ENCODE data around the gene DAPK2. TPM values are rescaled to one million over a fixed set of nuclear protein-coding genes. Genes with fewer than 3 reads are reported as not detected.
A peak's percentile ranks its signal among the peaks of the same experiment; 100 is the strongest.

The DAPK2 gene
- polyA plus RNA-seq, 1 of the 3 experiments (the other 2 are of a cell fraction): 1.4 TPM

DNA sequence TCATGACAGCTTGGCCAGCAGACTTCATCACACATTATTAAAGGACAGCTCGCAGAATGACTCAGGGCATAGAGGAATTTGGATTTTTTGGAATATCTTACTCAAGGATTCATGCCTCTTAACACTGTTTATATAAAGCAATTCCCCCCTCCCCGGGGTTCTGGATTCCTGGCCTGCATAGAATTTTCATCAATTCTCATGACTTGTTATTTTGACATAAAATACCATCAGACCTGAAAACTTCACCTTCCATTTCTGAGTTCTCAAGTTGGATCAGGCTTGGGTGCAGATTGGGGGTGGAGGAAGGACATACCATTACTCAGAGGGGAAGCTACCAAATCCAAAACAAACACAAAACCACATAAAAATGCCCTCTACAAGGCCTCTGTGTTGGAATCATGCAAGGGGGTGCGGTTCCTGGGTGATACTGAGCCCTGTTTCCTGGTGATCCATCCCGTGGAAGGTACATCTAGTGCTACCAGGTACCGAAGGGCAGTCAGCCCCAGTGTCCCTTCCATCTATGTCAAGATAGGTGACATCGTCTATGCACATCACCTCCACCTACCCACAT is 95.3 kb downstream of the DAPK2 start:
- H2AFZ ChIP-seq (ENCODE audit: low read depth): no peak overlapping the region
- no peaks in the 10 kb centered on the region for H3K9me3 ChIP-seq
- no peak overlapping the region for H3K4me3 ChIP-seq (ENCODE audit: low read depth in 2 of 2, low read length in 1 of 2)
- TF ChIP-seq TCF12 (IDR thresholded peaks at IDR 0.05): no peak
- TF ChIP-seq NFIC (IDR thresholded peaks at IDR 0.05; ENCODE audit: borderline replicate concordance): 0 out of 2 replicates have a peak, but pooled peaks have one; percentile 4
- TF ChIP-seq, protein P1, sequence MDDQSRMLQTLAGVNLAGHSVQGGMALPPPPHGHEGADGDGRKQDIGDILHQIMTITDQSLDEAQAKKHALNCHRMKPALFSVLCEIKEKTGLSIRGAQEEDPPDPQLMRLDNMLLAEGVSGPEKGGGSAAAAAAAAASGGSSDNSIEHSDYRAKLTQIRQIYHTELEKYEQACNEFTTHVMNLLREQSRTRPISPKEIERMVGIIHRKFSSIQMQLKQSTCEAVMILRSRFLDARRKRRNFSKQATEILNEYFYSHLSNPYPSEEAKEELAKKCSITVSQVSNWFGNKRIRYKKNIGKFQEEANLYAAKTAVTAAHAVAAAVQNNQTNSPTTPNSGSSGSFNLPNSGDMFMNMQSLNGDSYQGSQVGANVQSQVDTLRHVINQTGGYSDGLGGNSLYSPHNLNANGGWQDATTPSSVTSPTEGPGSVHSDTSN (IDR thresholded peaks at IDR 0.05): 0 out of 2 replicates have a peak, but pooled peaks have one; percentile 27
- CTCF ChIA-PET: interaction anchor here (1.5 kb wide), 2 partner anchors 95 to 116 kb away, joined by 4 read pairs; partner anchors contain the start of gene DAPK2
- no peak for DNase-seq
- no peaks in the 10 kb centered on the region for H3K27me3 ChIP-seq (ENCODE audit: insufficient read depth)
- no peak overlapping the region for H3K9ac ChIP-seq
- POLR2A ChIA-PET: no interaction called here
- no peaks in the 10 kb centered on the region for H3K9me2 ChIP-seq
- no peaks in the 10 kb centered on the region for H3K36me3 ChIP-seq (replicated peaks in 1 of 2; ENCODE audit: control insufficient read depth in 1 of 2, insufficient read depth in 2 of 2, low read length in 1 of 2)
- H3K79me2 ChIP-seq (ENCODE audit: insufficient read depth): no peaks in the 10 kb centered on the region
- H3K4me1 ChIP-seq (ENCODE audit: control insufficient read depth in 1 of 2, insufficient read depth in 2 of 2, low read depth in 1 of 2, low read length in 1 of 2): no peaks in the 10 kb centered on the region
- H3F3A ChIP-seq (replicated peaks; ENCODE audit: insufficient read depth): peaks cover 24% of the 10 kb centered on the region
- H3K4me2 ChIP-seq: peak overlapping the region; percentile 8; the same call in 1 of the 2 replicates
- 81% methylated on average over 6 of the region's 6 CpGs for WGBS (ENCODE audit: low lambda C conversion rate)
- peak overlapping the region in 1 of 2 experiments; percentile 52; a peak in 2 of 4 replicates for H3K27ac ChIP-seq (ENCODE audit: low read depth in 2 of 2, low read length in 1 of 2)
- no peaks in the 10 kb centered on the region for H4K20me1 ChIP-seq (ENCODE audit: insufficient read depth)

DNA sequence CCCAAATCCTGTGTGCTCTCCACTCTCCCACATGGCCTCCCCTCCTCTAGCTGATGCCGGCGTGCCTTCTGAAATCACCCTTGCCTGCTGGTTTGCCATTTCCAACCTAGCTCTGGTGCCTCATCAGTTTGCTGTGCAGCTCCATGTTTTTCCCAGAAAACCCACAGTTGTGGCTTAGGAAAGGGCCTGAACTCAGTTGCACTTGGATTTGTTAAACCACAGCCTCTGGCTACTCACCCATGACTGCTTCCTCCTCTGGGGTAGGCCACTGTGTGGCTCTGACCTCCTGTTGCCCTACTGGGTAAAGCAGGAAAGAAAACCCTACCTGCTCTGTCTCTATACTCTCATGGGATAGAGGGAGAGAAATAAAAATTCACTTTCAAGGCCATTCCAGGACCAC is 97.3 kb downstream of the DAPK2 start:
- no CpG with 5 or more reads among the region's 2 CpGs for WGBS (ENCODE audit: low lambda C conversion rate)
- ChIA-PET POLR2A (no interaction called here), CTCF (interaction anchor here (0.9 to 1.2 kb wide), 2 partner anchors 8 to 118 kb away, joined by 3 read pairs; no protein-coding TSS in a partner anchor)
- no peaks in the 10 kb centered on the region for H3K27me3 ChIP-seq (ENCODE audit: insufficient read depth)
- H3K79me2 ChIP-seq (ENCODE audit: insufficient read depth): no peaks in the 10 kb centered on the region
- H3F3A ChIP-seq (replicated peaks; ENCODE audit: insufficient read depth): peaks cover 24% of the 10 kb centered on the region
- peaks cover 0 to 5% of the 10 kb centered on the region in 2 experiments; a peak in 1 of 4 replicates for H3K4me1 ChIP-seq (ENCODE audit: control insufficient read depth in 1 of 2, insufficient read depth in 2 of 2, low read depth in 1 of 2, low read length in 1 of 2)
- H3K4me3 ChIP-seq (ENCODE audit: low read depth in 2 of 2, low read length in 1 of 2): no peak overlapping the region
- H3K27ac ChIP-seq (ENCODE audit: low read depth in 2 of 2, low read length in 1 of 2): no peak overlapping the region
- H3K9ac ChIP-seq: no peak overlapping the region
- H2AFZ ChIP-seq (ENCODE audit: low read depth): no peak overlapping the region
- no peak overlapping the region for H3K4me2 ChIP-seq
- H3K36me3 ChIP-seq (replicated peaks in 1 of 2; ENCODE audit: control insufficient read depth in 1 of 2, insufficient read depth in 2 of 2, low read length in 1 of 2): no peaks in the 10 kb centered on the region
- no peaks in the 10 kb centered on the region for H3K9me2 ChIP-seq
- no peak for DNase-seq
- H3K9me3 ChIP-seq: no peaks in the 10 kb centered on the region
- no peaks in the 10 kb centered on the region for H4K20me1 ChIP-seq (ENCODE audit: insufficient read depth)
- no peak for TF ChIP-seq RCOR1 (IDR thresholded peaks at IDR 0.05; ENCODE audit: low read length)
- TF ChIP-seq, protein P2, sequence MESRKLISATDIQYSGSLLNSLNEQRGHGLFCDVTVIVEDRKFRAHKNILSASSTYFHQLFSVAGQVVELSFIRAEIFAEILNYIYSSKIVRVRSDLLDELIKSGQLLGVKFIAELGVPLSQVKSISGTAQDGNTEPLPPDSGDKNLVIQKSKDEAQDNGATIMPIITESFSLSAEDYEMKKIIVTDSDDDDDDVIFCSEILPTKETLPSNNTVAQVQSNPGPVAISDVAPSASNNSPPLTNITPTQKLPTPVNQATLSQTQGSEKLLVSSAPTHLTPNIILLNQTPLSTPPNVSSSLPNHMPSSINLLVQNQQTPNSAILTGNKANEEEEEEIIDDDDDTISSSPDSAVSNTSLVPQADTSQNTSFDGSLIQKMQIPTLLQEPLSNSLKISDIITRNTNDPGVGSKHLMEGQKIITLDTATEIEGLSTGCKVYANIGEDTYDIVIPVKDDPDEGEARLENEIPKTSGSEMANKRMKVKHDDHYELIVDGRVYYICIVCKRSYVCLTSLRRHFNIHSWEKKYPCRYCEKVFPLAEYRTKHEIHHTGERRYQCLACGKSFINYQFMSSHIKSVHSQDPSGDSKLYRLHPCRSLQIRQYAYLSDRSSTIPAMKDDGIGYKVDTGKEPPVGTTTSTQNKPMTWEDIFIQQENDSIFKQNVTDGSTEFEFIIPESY (IDR thresholded peaks at IDR 0.05; ENCODE audit: borderline replicate concordance, low read depth): no peak
- TF ChIP-seq EP300 (IDR thresholded peaks at IDR 0.05; ENCODE audit: borderline replicate concordance in 1 of 2, low read depth in 1 of 2, low read length in 1 of 2): no peak
- TF ChIP-seq, protein P1 (IDR thresholded peaks at IDR 0.05): no peak
- no peak for TF ChIP-seq NRF1 (IDR thresholded peaks at IDR 0.05; ENCODE audit: low read depth, low read length)
- no peak for TF ChIP-seq TEAD4 (IDR thresholded peaks at IDR 0.05; ENCODE audit: borderline replicate concordance, insufficient read depth)
- no peak for TF ChIP-seq TAF1 (IDR thresholded peaks at IDR 0.05; ENCODE audit: borderline replicate concordance, low read depth, low read length)
- TF ChIP-seq, protein P3, sequence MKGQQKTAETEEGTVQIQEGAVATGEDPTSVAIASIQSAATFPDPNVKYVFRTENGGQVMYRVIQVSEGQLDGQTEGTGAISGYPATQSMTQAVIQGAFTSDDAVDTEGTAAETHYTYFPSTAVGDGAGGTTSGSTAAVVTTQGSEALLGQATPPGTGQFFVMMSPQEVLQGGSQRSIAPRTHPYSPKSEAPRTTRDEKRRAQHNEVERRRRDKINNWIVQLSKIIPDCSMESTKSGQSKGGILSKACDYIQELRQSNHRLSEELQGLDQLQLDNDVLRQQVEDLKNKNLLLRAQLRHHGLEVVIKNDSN (IDR thresholded peaks at IDR 0.05; ENCODE audit: borderline replicate concordance, low read depth): no peak
- TF ChIP-seq RXRA (IDR thresholded peaks at IDR 0.05; ENCODE audit: borderline replicate concordance, low read depth): no peak
- TF ChIP-seq GATA2 (CRISPR knock-in tag; IDR thresholded peaks at IDR 0.05): no peak
- TF ChIP-seq, protein P4, sequence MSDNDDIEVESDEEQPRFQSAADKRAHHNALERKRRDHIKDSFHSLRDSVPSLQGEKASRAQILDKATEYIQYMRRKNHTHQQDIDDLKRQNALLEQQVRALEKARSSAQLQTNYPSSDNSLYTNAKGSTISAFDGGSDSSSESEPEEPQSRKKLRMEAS (IDR thresholded peaks at IDR 0.05; ENCODE audit: low read depth): no peak
- TF ChIP-seq MXI1 (IDR thresholded peaks at IDR 0.05; ENCODE audit: low read depth, low read length): no peak
- TF ChIP-seq, protein P5, sequence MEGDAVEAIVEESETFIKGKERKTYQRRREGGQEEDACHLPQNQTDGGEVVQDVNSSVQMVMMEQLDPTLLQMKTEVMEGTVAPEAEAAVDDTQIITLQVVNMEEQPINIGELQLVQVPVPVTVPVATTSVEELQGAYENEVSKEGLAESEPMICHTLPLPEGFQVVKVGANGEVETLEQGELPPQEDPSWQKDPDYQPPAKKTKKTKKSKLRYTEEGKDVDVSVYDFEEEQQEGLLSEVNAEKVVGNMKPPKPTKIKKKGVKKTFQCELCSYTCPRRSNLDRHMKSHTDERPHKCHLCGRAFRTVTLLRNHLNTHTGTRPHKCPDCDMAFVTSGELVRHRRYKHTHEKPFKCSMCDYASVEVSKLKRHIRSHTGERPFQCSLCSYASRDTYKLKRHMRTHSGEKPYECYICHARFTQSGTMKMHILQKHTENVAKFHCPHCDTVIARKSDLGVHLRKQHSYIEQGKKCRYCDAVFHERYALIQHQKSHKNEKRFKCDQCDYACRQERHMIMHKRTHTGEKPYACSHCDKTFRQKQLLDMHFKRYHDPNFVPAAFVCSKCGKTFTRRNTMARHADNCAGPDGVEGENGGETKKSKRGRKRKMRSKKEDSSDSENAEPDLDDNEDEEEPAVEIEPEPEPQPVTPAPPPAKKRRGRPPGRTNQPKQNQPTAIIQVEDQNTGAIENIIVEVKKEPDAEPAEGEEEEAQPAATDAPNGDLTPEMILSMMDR (IDR thresholded peaks at IDR 0.05): no peak
- TF ChIP-seq SMC3 (IDR thresholded peaks at IDR 0.05; ENCODE audit: low read depth, low read length): no peak

Measured in SK-N-SH (cell line).